HepG2 (cell line): ENCODE results near the gene AFG1L. TPM values are rescaled to one million over a fixed set of nuclear protein-coding genes. Genes with fewer than 3 reads are reported as not detected.

Source experiments
- CERS6 ChIP-seq: sonication (generic); formaldehyde crosslinking; IDR thresholded peaks from 2 replicates; pipeline ENCODE4 v1.5.0; 2020; ENCODE audit warnings: missing genetic modification reagents
- FOXO4 ChIP-seq: sonication (generic); formaldehyde crosslinking; conservative IDR thresholded peaks from 2 replicates; pipeline ENCODE4 v1.8.1; 2023; ENCODE audit warnings: missing genetic modification reagents
- GTF2F1 ChIP-seq: fragments of 150-350 bp; IDR thresholded peaks from 2 replicates; pipeline ENCODE4 v1.6.1; 2014; ENCODE audit warnings: low read length
- KAT2B ChIP-seq: fragments of 150-350 bp; IDR thresholded peaks from 2 replicates; pipeline ENCODE4 v1.6.1; 2014; ENCODE audit warnings: low read depth, low read length, borderline replicate concordance
- KLF12 ChIP-seq: sonication (generic); formaldehyde crosslinking; IDR thresholded peaks from 2 replicates; pipeline ENCODE4 v1.4.0; 2020; ENCODE audit warnings: missing genetic modification reagents, borderline replicate concordance
- SP2 ChIP-seq: sonication (generic); formaldehyde crosslinking; IDR thresholded peaks from 2 replicates; pipeline ENCODE4 v1.5.1; 2020; ENCODE audit warnings: mild to moderate bottlenecking, missing genetic modification reagents
- STAT5B ChIP-seq: sonication (generic); formaldehyde crosslinking; IDR thresholded peaks from 2 replicates; pipeline ENCODE4 v1.4.0; 2020; ENCODE audit warnings: missing genetic modification reagents
- THAP8 ChIP-seq: sonication (generic); formaldehyde crosslinking; IDR thresholded peaks from 2 replicates; pipeline ENCODE4 v1.5.1; 2020; ENCODE audit warnings: missing genetic modification reagents, mild to moderate bottlenecking, borderline replicate concordance
- TRIM22 ChIP-seq: fragments of 450-650 bp; IDR thresholded peaks from 2 replicates; pipeline ENCODE4 v1.6.1; 2017
- ZBED4 ChIP-seq: sonication (generic); formaldehyde crosslinking; IDR thresholded peaks from 2 replicates; pipeline ENCODE4 v1.4.0; 2020; ENCODE audit warnings: missing genetic modification reagents, borderline replicate concordance
- ZNF17 ChIP-seq: sonication (generic); formaldehyde crosslinking; IDR thresholded peaks from 2 replicates; pipeline ENCODE4 v1.5.0; 2020; ENCODE audit warnings: mild to moderate bottlenecking, missing genetic modification reagents
- ZNF276 ChIP-seq: sonication (generic); formaldehyde crosslinking; IDR thresholded peaks from 2 replicates; pipeline ENCODE4 v1.4.0; 2020; ENCODE audit warnings: mild to moderate bottlenecking, low read depth, missing genetic modification reagents
- ZNF503 ChIP-seq: sonication (generic); formaldehyde crosslinking; IDR thresholded peaks from 2 replicates; pipeline ENCODE4 v1.4.0; 2020; ENCODE audit warnings: missing genetic modification reagents
- ZNF546 ChIP-seq: sonication (generic); formaldehyde crosslinking; conservative IDR thresholded peaks from 2 replicates; pipeline ENCODE4 v1.8.1; 2023; ENCODE audit warnings: mild to moderate bottlenecking, missing genetic modification reagents
- ZNF564 ChIP-seq: sonication (generic); formaldehyde crosslinking; IDR thresholded peaks from 2 replicates; pipeline ENCODE4 v1.8.1; 2023; ENCODE audit warnings: mild to moderate bottlenecking, missing genetic modification reagents
- ZNF598 ChIP-seq: sonication (generic); formaldehyde crosslinking; IDR thresholded peaks from 2 replicates; pipeline ENCODE4 v1.5.1; 2020; ENCODE audit warnings: mild to moderate bottlenecking, missing genetic modification reagents, borderline replicate concordance
- polyA plus RNA-seq, 8 experiments: library from polyadenylated mRNA; depleted of rRNA in 3 of 8; stranded (reverse) in 7 of 8; unstranded in 1 of 8; fragments of >200 nt; fragmentation: Illumina TruSeq in 4 of 8; extraction: Trizol in 4 of 8; gene quantifications; 2 replicates each; pipeline versions ENCODE4 v1.2.1 to v1.2.3, GENCODE V29; 2011 to 2016; ENCODE audit warnings: low read depth in 4 of 8, missing spikeins in 1 of 8, mixed read lengths in 1 of 8; ENCODE audit not compliant: insufficient read depth in 1 of 8
- total RNA-seq, 5 experiments: library from RNA; depleted of rRNA; stranded (reverse); fragments of >200 nt; fragmentation: Illumina TruSeq; extraction: Trizol; gene quantifications; 2 replicates each; pipeline ENCODE4 v1.2.3, GENCODE V29; 2016; ENCODE audit warnings: low read depth in 1 of 5

Gene AFG1L
- total and polyA plus RNA-seq, 2 of the 13 experiments (the other 11 are each of a cell fraction or from before 2014, with no cell fraction given), result 3.1 to 14.0 TPM

- TF ChIP-seq ZBED4 (CRISPR knock-in tag), result 0 out of 2 replicates have a peak, but pooled peaks have one; percentile 5
- 0 out of 2 replicates have a peak, but pooled peaks have one; percentile 71 for TF ChIP-seq ZNF564 (CRISPR knock-in tag)
- no peak for TF ChIP-seq ZNF546 (CRISPR knock-in tag)
- no peak for TF ChIP-seq THAP8 (CRISPR knock-in tag)
- TF ChIP-seq SP2, result peak; percentile 77
- TF ChIP-seq STAT5B (CRISPR knock-in tag), result no peak
- no peak for TF ChIP-seq ZNF503 (CRISPR knock-in tag)
- TF ChIP-seq ZNF17 (CRISPR knock-in tag), result no peak
- TF ChIP-seq GTF2F1, result no peak
- TF ChIP-seq FOXO4, result no peak
- no peak for TF ChIP-seq ZNF598 (CRISPR knock-in tag)
- TF ChIP-seq KAT2B, result no peak
- peak; percentile 40; the same call in 1 of the 2 replicates for TF ChIP-seq KLF12 (CRISPR knock-in tag)
- no peak for TF ChIP-seq TRIM22
- no peak for TF ChIP-seq CERS6
- no peak for TF ChIP-seq ZNF276 (CRISPR knock-in tag)
These were observed 264.4 kb downstream of the AFG1L start (continued) for GRCh38 chr6:108559097-108559883.
